GM12874 (cell line): ENCODE data around the gene LRMDA.

Source experiments
- TF ChIP-seq, protein P1 (sequence below): IDR thresholded peaks from 2 replicates; pipeline ENCODE4 v1.5.1; 2011; ENCODE audit warnings: low read depth, mild to moderate bottlenecking, control low read depth, low read length, moderate library complexity; ENCODE audit not compliant: insufficient read depth

LRMDA gene

GRCh38 chr10:75513292-75513885 lies 82.0 kb downstream of the LRMDA start:
- TF ChIP-seq, protein P1, sequence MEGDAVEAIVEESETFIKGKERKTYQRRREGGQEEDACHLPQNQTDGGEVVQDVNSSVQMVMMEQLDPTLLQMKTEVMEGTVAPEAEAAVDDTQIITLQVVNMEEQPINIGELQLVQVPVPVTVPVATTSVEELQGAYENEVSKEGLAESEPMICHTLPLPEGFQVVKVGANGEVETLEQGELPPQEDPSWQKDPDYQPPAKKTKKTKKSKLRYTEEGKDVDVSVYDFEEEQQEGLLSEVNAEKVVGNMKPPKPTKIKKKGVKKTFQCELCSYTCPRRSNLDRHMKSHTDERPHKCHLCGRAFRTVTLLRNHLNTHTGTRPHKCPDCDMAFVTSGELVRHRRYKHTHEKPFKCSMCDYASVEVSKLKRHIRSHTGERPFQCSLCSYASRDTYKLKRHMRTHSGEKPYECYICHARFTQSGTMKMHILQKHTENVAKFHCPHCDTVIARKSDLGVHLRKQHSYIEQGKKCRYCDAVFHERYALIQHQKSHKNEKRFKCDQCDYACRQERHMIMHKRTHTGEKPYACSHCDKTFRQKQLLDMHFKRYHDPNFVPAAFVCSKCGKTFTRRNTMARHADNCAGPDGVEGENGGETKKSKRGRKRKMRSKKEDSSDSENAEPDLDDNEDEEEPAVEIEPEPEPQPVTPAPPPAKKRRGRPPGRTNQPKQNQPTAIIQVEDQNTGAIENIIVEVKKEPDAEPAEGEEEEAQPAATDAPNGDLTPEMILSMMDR = no peak

DNA sequence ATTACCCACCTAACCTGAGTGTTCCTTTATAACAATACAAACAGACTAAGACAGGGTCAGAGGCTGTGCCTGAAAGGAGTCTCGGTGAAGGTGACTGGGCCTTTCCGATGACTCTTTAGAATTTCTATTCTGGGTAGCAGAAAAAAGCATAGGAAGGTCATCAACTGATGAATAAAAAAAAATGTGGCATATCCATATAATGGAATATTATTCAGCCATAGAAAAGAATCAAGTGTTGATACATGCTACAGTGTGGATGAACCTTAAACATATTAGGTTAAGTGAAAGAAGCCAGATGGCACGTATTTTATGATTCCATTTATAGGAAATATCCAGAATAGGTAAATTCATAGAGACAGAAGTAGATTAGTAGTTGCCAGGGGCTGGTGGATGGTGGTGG lies 83.4 kb downstream of the LRMDA start:
- TF ChIP-seq, protein P1 = no peak

- TF ChIP-seq, protein P1 = no peak
These were observed 93.6 kb downstream of the LRMDA start for GRCh38 chr10:75525067-75525466.

DNA sequence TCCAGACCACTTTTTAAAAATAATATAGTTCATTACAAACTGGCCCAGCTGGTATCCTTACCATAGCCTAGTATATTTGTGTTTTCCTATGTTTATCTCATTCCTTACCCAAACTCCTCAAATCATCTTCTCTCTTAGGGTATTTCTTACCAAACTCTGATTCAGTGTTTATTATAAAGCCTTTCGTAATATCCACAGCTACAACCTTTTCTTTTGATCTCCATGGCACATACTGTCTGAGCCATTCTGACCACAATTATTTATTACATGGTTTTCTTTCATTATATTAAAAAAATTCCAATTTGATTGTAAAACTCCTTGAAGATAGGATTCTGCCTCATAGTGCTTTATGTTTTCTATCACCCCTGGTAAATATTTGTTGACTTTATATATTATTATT lies 94.2 kb downstream of the LRMDA start:
- TF ChIP-seq, protein P1 = no peak

GRCh38 chr10:75527542-75527941 lies 96.1 kb downstream of the LRMDA start:
- TF ChIP-seq, protein P1 = no peak

- TF ChIP-seq, protein P1 = no peak
These were observed 97.0 kb downstream of the LRMDA start for GRCh38 chr10:75528392-75528791.

DNA sequence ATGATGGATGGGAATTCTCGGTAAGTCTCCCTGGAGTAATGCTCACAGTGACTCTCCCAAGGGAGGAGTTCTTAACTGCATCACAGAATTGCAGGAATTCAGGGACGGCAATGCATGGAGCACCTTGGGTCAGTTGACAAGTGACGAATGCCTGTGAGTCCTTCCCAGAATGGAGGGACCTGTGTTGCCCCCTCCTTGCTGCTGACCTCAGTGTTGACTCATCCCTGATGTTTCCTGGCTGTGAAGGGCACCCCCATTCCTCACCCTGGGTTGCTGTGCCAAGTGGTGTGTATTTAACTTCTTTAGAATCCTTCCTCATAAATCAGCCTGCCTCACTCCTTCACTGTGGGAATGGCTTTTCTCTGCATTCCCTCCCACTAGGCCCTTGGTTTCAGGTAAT lies 98.9 kb downstream of the LRMDA start:
- TF ChIP-seq, protein P1 = no peak
